HCT116 (cell line): Measurements from ENCODE around the gene COL26A1. TPM values are rescaled to one million over a fixed set of nuclear protein-coding genes. Genes with fewer than 3 reads are reported as not detected.

Source experiments
- ATAC-seq: fragments of 200-7000 bp; cut with Tn5 transposase; 2 replicates; pipeline ENCODE4 v1.9.1; 2020; ENCODE audit warnings: mild to moderate bottlenecking, moderate library complexity
- BruUV-seq: library from RNA; stranded (reverse); fragments of 400-500 nt; replicated peaks from 2 replicates; lab custom pipeline; 2021; lab: Mats Ljungman, UMichigan
- CTCF ChIA-PET: fragments of 300-600 bp; sonication (Branson Sonifier 250); formaldehyde crosslinking; loops from one replicate; lab custom pipeline; 2021; ENCODE audit warnings: antibody characterized with exemption; lab: Charles Lee
- POLR2A ChIA-PET: fragments of 300-600, 350-600 bp; sonication (Branson Sonifier 250); formaldehyde crosslinking; loops from one replicate; lab custom pipeline; 2021; ENCODE audit warnings: antibody characterized with exemption; lab: Charles Lee
- RAD21 ChIA-PET, 2 experiments: fragments of 300-600 bp; sonication (Branson Sonifier 250); formaldehyde crosslinking; loops; one replicate each; lab custom pipeline; 2023; ENCODE audit warnings: low total read pairs in 2 of 2; ENCODE audit not compliant: uncharacterized antibody in 2 of 2, unreplicated experiment in 2 of 2, low non-redundant PET in 1 of 2; lab: Charles Lee
- DNase-seq: peaks from one replicate; pipeline ENCODE4 v3.0.0-alpha.2; 2010; ENCODE audit warnings: low read depth, low spot score
- H2AFZ ChIP-seq: fragments of 200-600 bp; shearing (Covaris generic), sonication (generic); 2 replicates; pipeline ENCODE4 v1.6.1; 2017; ENCODE audit warnings: low read depth, mixed run types, mixed read lengths, antibody characterized with exemption, low read length; ENCODE audit not compliant: poor library complexity, severe bottlenecking
- H3K27ac ChIP-seq: 2 replicates; pipeline ENCODE4 v1.5.1; 2012; ENCODE audit warnings: low read depth, low read length
- H3K27me3 ChIP-seq: fragments of 200-600 bp; sonication (generic); 2 replicates; pipeline ENCODE4 v1.6.1; 2016; ENCODE audit warnings: mixed run types, low read length, mixed read lengths; ENCODE audit not compliant: insufficient read depth
- H3K36me3 ChIP-seq, 2 experiments: fragments of 200-500 bp in 1 of 2; fragments of 200-600 bp in 1 of 2; sonication (Bioruptor generic) in 1 of 2; sonication (generic) in 1 of 2; 2 replicates each; pipeline versions ENCODE4 v1.5.1 to v1.6.1; 2014 to 2016; ENCODE audit warnings: low read length in 2 of 2, inconsistent platforms in 1 of 2, mixed read lengths in 1 of 2, mixed run types in 1 of 2; ENCODE audit not compliant: insufficient read depth in 2 of 2, control insufficient read depth in 1 of 2
- H3K4me1 ChIP-seq, 2 experiments: fragments of 200-600 bp in 1 of 2; sonication (generic) in 1 of 2; 2 replicates each; pipeline versions ENCODE4 v1.5.1 to v1.6.1; 2012 to 2017; ENCODE audit warnings: low read length in 2 of 2, inconsistent platforms in 1 of 2, mild to moderate bottlenecking in 1 of 2, mixed read lengths in 1 of 2, mixed run types in 1 of 2, moderate library complexity in 1 of 2; ENCODE audit not compliant: insufficient read depth in 2 of 2, control insufficient read depth in 1 of 2
- H3K4me2 ChIP-seq: fragments of 200-600 bp; sonication (generic); 2 replicates; pipeline ENCODE4 v1.6.1; 2017; ENCODE audit warnings: mixed run types, low read length, mixed read lengths
- H3K4me3 ChIP-seq, 2 experiments: fragments of 200-600 bp in 1 of 2; sonication (generic) in 1 of 2; replicated peaks in 1 of 2; 2 replicates each; pipeline ENCODE4 v1.5.1; 2011 to 2016; ENCODE audit warnings: low read length in 2 of 2, control low read depth in 1 of 2, low read depth in 1 of 2, mild to moderate bottlenecking in 1 of 2, mixed read lengths in 1 of 2, mixed run types in 1 of 2
- H3K79me2 ChIP-seq: fragments of 200-600 bp; sonication (generic); 2 replicates; pipeline ENCODE4 v1.6.1; 2017; ENCODE audit warnings: mild to moderate bottlenecking, mixed run types, low read length, moderate library complexity, mixed read lengths; ENCODE audit not compliant: insufficient read depth
- H3K9ac ChIP-seq: fragments of 200-600 bp; sonication (generic); 2 replicates; pipeline ENCODE4 v1.6.1; 2016; ENCODE audit warnings: low read length, mixed read lengths
- H3K9me2 ChIP-seq: fragments of 200-600 bp; sonication (generic), shearing (Covaris generic); 2 replicates; pipeline ENCODE4 v1.6.1; 2017; ENCODE audit warnings: mixed run types, mild to moderate bottlenecking, moderate library complexity; ENCODE audit not compliant: insufficient read depth
- H3K9me3 ChIP-seq, 2 experiments: fragments of 200-500 bp in 1 of 2; fragments of 200-600 bp in 1 of 2; sonication (Bioruptor generic) in 1 of 2; sonication (generic) in 1 of 2; 2 replicates each; pipeline ENCODE4 v1.6.1; 2014 to 2017; ENCODE audit warnings: low read length in 2 of 2, mixed read lengths in 2 of 2, inconsistent platforms in 1 of 2, low read depth in 1 of 2, mild to moderate bottlenecking in 1 of 2, mixed run types in 1 of 2, moderate library complexity in 1 of 2; ENCODE audit not compliant: control insufficient read depth in 1 of 2, insufficient read depth in 1 of 2
- H4K20me1 ChIP-seq: fragments of 200-600 bp; sonication (generic), shearing (Covaris generic); 2 replicates; pipeline ENCODE4 v1.6.1; 2017; ENCODE audit warnings: mixed run types, mild to moderate bottlenecking, moderate library complexity; ENCODE audit not compliant: insufficient read depth
- CBX3 ChIP-seq: IDR thresholded peaks from 2 replicates; pipeline ENCODE4 v1.6.1; 2012; ENCODE audit warnings: low read depth
- EGR1 ChIP-seq: IDR thresholded peaks from 2 replicates; pipeline ENCODE4 v1.6.1; 2012; ENCODE audit warnings: low read depth
- EZH2 ChIP-seq: fragments of 200-600 bp; sonication (generic); IDR thresholded peaks from 2 replicates; pipeline ENCODE4 v1.6.1; 2017; ENCODE audit warnings: antibody characterized with exemption, mixed run types
- EZH2phosphoT487 ChIP-seq: fragments of 200-600 bp; IDR thresholded peaks from 2 replicates; pipeline ENCODE4 v1.6.1; 2018; ENCODE audit warnings: antibody characterized with exemption, borderline replicate concordance
- JUND ChIP-seq: IDR thresholded peaks from 2 replicates; pipeline ENCODE4 v1.6.1; 2012
- POLR2A ChIP-seq: IDR thresholded peaks from 2 replicates; pipeline ENCODE4 v1.7.0; 2011; ENCODE audit warnings: borderline replicate concordance; ENCODE audit not compliant: insufficient read depth, insufficient read length; ENCODE audit errors: extremely low read depth
- SIN3A ChIP-seq: IDR thresholded peaks from 2 replicates; pipeline ENCODE4 v1.6.1; 2012; ENCODE audit warnings: low read depth
- SRF ChIP-seq: IDR thresholded peaks from 2 replicates; pipeline ENCODE4 v1.6.1; 2012; ENCODE audit warnings: low read depth
- TCF7L2 ChIP-seq: IDR thresholded peaks from 2 replicates; pipeline ENCODE4 v1.7.0; 2011; ENCODE audit warnings: borderline replicate concordance, inconsistent platforms; ENCODE audit not compliant: insufficient read depth, insufficient read length; ENCODE audit errors: extremely low read depth
- YY1 ChIP-seq: IDR thresholded peaks from 2 replicates; pipeline ENCODE4 v1.6.1; 2011; ENCODE audit warnings: low read length, low read depth, moderate library complexity, mild to moderate bottlenecking; ENCODE audit not compliant: insufficient replicate concordance; ENCODE audit errors: extremely low read depth
- ZFX ChIP-seq: fragments of 450-650 bp; IDR thresholded peaks from 2 replicates; pipeline ENCODE4 v1.6.1; 2017
- ZNF274 ChIP-seq: fragments of 200-500 bp; sonication (Bioruptor generic); IDR thresholded peaks from 2 replicates; pipeline ENCODE4 v1.6.1; 2014; ENCODE audit warnings: mild to moderate bottlenecking, low read depth, low read length, inconsistent platforms
- intact Hi-C: fragments of 100-400 bp; cut with micrococcal nuclease; formaldehyde crosslinking; loops from 2 replicates; pipeline ENCODE4 v1.10.0; 2022
- total RNA-seq: library from RNA; stranded (reverse); gene quantifications from one replicate; pipeline ENCODE4 v1.2.1, GENCODE V29; 2021; ENCODE audit not compliant: unreplicated experiment
- TF ChIP-seq, protein P1 (sequence below): IDR thresholded peaks from 2 replicates; pipeline ENCODE4 v1.6.1; 2012
- TF ChIP-seq, protein P2 (sequence below): IDR thresholded peaks from 2 replicates; pipeline ENCODE4 v1.6.1; 2012; ENCODE audit warnings: low read depth
- TF ChIP-seq, protein P3 (sequence below), 3 experiments: fragments of 200-600 bp in 1 of 3; sonication (generic) in 1 of 3; IDR thresholded peaks in 2 of 3; conservative IDR thresholded peaks in 1 of 3; 2 replicates each; pipeline ENCODE4 v1.5.1; 2012 to 2017; ENCODE audit warnings: low read depth in 2 of 3, low read length in 2 of 3, antibody characterized with exemption in 1 of 3, borderline replicate concordance in 1 of 3, control low read depth in 1 of 3, mild to moderate bottlenecking in 1 of 3, mixed read lengths in 1 of 3, mixed run types in 1 of 3, moderate library complexity in 1 of 3; ENCODE audit not compliant: insufficient read depth in 1 of 3

Gene COL26A1
- total RNA-seq, 1 experiment from 2014 or later: 0.27 TPM

DNA sequence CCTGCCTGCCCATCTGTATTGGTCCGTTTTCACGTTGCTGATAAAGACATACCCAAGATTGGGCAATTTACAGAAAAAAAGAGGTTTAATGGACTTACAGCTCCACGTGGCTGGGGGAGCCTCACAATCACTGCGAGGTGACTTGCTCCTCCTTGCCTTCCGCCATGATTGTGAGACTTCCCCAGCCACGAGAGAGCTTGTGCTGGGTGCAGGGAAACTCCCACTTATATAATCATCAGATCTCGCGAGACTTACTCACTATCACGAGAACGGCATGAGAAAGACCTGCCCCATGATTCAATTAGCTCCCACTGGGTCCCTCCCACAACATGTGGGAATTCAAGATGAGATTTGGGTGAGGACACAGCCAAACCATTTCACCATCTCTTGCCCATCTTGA is 154.6 kb downstream of the COL26A1 start:
- H3K4me2 ChIP-seq: no peak overlapping the region
- ChIA-PET RAD21 (no interaction called here), POLR2A (no interaction called here), CTCF (interaction anchor here (1.1 kb wide), 1 partner anchor 9 kb away, joined by 3 read pairs; no protein-coding TSS in a partner anchor)
- 0 out of 2 replicates have a peak, but pooled peaks cover 3% of the 10 kb centered on the region for H3K27me3 ChIP-seq
- intact Hi-C loops: no loop called here
- no peak overlapping the region for H3K4me3 ChIP-seq
- no peaks in the 10 kb centered on the region for H3K79me2 ChIP-seq
- no peaks in the 10 kb centered on the region for H3K9me3 ChIP-seq
- ATAC-seq (no peak), DNase-seq (no peak)
- TF ChIP-seq, protein P1, sequence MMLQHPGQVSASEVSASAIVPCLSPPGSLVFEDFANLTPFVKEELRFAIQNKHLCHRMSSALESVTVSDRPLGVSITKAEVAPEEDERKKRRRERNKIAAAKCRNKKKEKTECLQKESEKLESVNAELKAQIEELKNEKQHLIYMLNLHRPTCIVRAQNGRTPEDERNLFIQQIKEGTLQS: no peak
- H3K27ac ChIP-seq: no peak overlapping the region
- no peaks in the 10 kb centered on the region for H4K20me1 ChIP-seq
- H3K4me1 ChIP-seq: no peaks in the 10 kb centered on the region
- no TSS peak for BruUV-seq
- no peaks in the 10 kb centered on the region for H3K36me3 ChIP-seq
- H2AFZ ChIP-seq: no peak overlapping the region
- H3K9ac ChIP-seq: no peak overlapping the region
- no peaks in the 10 kb centered on the region for H3K9me2 ChIP-seq

DNA sequence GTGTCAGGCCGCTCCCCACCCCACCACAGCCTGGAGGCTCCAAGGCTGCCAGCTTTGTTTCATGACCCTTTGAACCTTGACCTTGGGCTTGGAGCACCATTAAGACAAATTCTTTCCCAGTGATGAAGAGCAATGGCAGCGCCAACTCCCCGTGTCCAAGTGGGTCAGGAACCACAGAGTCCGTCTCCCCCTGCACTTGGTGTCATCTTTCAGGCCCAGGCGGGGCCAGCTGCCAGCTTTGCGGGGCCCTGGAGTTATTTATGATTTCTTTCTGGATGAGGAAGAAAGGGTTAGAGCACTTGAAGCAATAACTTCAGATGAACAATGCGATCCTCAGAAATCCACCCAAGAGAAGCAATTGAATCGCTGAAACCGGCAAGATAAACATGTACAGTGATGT is 155.7 kb downstream of the COL26A1 start:
- Histone ChIP-seq H3K9ac (no peak overlapping the region), H4K20me1 (no peaks in the 10 kb centered on the region), H3K9me2 (no peaks in the 10 kb centered on the region), H3K79me2 (no peaks in the 10 kb centered on the region), H2AFZ (no peak overlapping the region), H3K27ac (no peak overlapping the region), H3K27me3 (0 out of 2 replicates have a peak, but pooled peaks cover 3% of the 10 kb centered on the region), H3K4me1 (no peaks in the 10 kb centered on the region), H3K9me3 (no peaks in the 10 kb centered on the region), H3K4me2 (no peak overlapping the region), H3K4me3 (no peak overlapping the region), H3K36me3 (no peaks in the 10 kb centered on the region)
- ChIA-PET POLR2A (no interaction called here), CTCF (interaction anchor here (1.1 kb wide), 1 partner anchor 10 kb away, joined by 3 read pairs; no protein-coding TSS in a partner anchor), RAD21 (interaction anchor here in 1 of 2 experiments (0.7 kb wide), 1 partner anchor 17 kb away, joined by 4 read pairs; no protein-coding TSS in a partner anchor)
- ATAC-seq: no peak
- intact Hi-C loops: no loop called here
- BruUV-seq: no TSS peak
- DNase-seq: no peak
- no peak for TF ChIP-seq EZH2
- TF ChIP-seq ZNF274: no peak
- TF ChIP-seq TCF7L2: no peak
- TF ChIP-seq ZFX: no peak
- TF ChIP-seq CBX3: no peak
- TF ChIP-seq, protein P1: no peak
- no peak for TF ChIP-seq SIN3A
- no peak for TF ChIP-seq EZH2phosphoT487
- TF ChIP-seq POLR2A: no peak
- TF ChIP-seq, protein P2, sequence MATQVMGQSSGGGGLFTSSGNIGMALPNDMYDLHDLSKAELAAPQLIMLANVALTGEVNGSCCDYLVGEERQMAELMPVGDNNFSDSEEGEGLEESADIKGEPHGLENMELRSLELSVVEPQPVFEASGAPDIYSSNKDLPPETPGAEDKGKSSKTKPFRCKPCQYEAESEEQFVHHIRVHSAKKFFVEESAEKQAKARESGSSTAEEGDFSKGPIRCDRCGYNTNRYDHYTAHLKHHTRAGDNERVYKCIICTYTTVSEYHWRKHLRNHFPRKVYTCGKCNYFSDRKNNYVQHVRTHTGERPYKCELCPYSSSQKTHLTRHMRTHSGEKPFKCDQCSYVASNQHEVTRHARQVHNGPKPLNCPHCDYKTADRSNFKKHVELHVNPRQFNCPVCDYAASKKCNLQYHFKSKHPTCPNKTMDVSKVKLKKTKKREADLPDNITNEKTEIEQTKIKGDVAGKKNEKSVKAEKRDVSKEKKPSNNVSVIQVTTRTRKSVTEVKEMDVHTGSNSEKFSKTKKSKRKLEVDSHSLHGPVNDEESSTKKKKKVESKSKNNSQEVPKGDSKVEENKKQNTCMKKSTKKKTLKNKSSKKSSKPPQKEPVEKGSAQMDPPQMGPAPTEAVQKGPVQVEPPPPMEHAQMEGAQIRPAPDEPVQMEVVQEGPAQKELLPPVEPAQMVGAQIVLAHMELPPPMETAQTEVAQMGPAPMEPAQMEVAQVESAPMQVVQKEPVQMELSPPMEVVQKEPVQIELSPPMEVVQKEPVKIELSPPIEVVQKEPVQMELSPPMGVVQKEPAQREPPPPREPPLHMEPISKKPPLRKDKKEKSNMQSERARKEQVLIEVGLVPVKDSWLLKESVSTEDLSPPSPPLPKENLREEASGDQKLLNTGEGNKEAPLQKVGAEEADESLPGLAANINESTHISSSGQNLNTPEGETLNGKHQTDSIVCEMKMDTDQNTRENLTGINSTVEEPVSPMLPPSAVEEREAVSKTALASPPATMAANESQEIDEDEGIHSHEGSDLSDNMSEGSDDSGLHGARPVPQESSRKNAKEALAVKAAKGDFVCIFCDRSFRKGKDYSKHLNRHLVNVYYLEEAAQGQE: no peak
- no peak for TF ChIP-seq SRF
- no peak for TF ChIP-seq YY1
- TF ChIP-seq, protein P3, sequence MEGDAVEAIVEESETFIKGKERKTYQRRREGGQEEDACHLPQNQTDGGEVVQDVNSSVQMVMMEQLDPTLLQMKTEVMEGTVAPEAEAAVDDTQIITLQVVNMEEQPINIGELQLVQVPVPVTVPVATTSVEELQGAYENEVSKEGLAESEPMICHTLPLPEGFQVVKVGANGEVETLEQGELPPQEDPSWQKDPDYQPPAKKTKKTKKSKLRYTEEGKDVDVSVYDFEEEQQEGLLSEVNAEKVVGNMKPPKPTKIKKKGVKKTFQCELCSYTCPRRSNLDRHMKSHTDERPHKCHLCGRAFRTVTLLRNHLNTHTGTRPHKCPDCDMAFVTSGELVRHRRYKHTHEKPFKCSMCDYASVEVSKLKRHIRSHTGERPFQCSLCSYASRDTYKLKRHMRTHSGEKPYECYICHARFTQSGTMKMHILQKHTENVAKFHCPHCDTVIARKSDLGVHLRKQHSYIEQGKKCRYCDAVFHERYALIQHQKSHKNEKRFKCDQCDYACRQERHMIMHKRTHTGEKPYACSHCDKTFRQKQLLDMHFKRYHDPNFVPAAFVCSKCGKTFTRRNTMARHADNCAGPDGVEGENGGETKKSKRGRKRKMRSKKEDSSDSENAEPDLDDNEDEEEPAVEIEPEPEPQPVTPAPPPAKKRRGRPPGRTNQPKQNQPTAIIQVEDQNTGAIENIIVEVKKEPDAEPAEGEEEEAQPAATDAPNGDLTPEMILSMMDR (IDR thresholded peaks at IDR 0.05 in 2 of 3, conservative IDR thresholded peaks at IDR 0.05 in 1 of 3; ENCODE audit: borderline replicate concordance in 1 of 3, insufficient read depth in 1 of 3, low read depth in 2 of 3, low read length in 2 of 3): no peak
- no peak for TF ChIP-seq JUND
- TF ChIP-seq EGR1: no peak
